HCT116 (cell line): Measurements from ENCODE around the gene NEURL1. TPM values are rescaled to one million over a fixed set of nuclear protein-coding genes. Genes with fewer than 3 reads are reported as not detected.

ENCODE experiments used
- ATAC-seq: fragments of 200-7000 bp; cut with Tn5 transposase; 2 replicates; pipeline ENCODE4 v1.9.1; 2020; ENCODE audit warnings: mild to moderate bottlenecking, moderate library complexity
- BruUV-seq: library from RNA; stranded (reverse); fragments of 400-500 nt; replicated peaks from 2 replicates; lab custom pipeline; 2021; lab: Mats Ljungman, UMichigan
- CTCF ChIA-PET: fragments of 300-600 bp; sonication (Branson Sonifier 250); formaldehyde crosslinking; loops from one replicate; lab custom pipeline; 2021; ENCODE audit warnings: antibody characterized with exemption; lab: Charles Lee
- POLR2A ChIA-PET: fragments of 300-600, 350-600 bp; sonication (Branson Sonifier 250); formaldehyde crosslinking; loops from one replicate; lab custom pipeline; 2021; ENCODE audit warnings: antibody characterized with exemption; lab: Charles Lee
- RAD21 ChIA-PET, 2 experiments: fragments of 300-600 bp; sonication (Branson Sonifier 250); formaldehyde crosslinking; loops; one replicate each; lab custom pipeline; 2023; ENCODE audit warnings: low total read pairs in 2 of 2; ENCODE audit not compliant: uncharacterized antibody in 2 of 2, unreplicated experiment in 2 of 2, low non-redundant PET in 1 of 2; lab: Charles Lee
- DNase-seq: peaks from one replicate; pipeline ENCODE4 v3.0.0-alpha.2; 2010; ENCODE audit warnings: low read depth, low spot score
- H2AFZ ChIP-seq: fragments of 200-600 bp; shearing (Covaris generic), sonication (generic); 2 replicates; pipeline ENCODE4 v1.6.1; 2017; ENCODE audit warnings: low read depth, mixed run types, mixed read lengths, antibody characterized with exemption, low read length; ENCODE audit not compliant: poor library complexity, severe bottlenecking
- H3K27ac ChIP-seq: 2 replicates; pipeline ENCODE4 v1.5.1; 2012; ENCODE audit warnings: low read depth, low read length
- H3K27me3 ChIP-seq: fragments of 200-600 bp; sonication (generic); 2 replicates; pipeline ENCODE4 v1.6.1; 2016; ENCODE audit warnings: mixed run types, low read length, mixed read lengths; ENCODE audit not compliant: insufficient read depth
- H3K36me3 ChIP-seq, 2 experiments: fragments of 200-500 bp in 1 of 2; fragments of 200-600 bp in 1 of 2; sonication (Bioruptor generic) in 1 of 2; sonication (generic) in 1 of 2; 2 replicates each; pipeline versions ENCODE4 v1.5.1 to v1.6.1; 2014 to 2016; ENCODE audit warnings: low read length in 2 of 2, inconsistent platforms in 1 of 2, mixed read lengths in 1 of 2, mixed run types in 1 of 2; ENCODE audit not compliant: insufficient read depth in 2 of 2, control insufficient read depth in 1 of 2
- H3K4me1 ChIP-seq, 2 experiments: fragments of 200-600 bp in 1 of 2; sonication (generic) in 1 of 2; 2 replicates each; pipeline versions ENCODE4 v1.5.1 to v1.6.1; 2012 to 2017; ENCODE audit warnings: low read length in 2 of 2, inconsistent platforms in 1 of 2, mild to moderate bottlenecking in 1 of 2, mixed read lengths in 1 of 2, mixed run types in 1 of 2, moderate library complexity in 1 of 2; ENCODE audit not compliant: insufficient read depth in 2 of 2, control insufficient read depth in 1 of 2
- H3K4me2 ChIP-seq: fragments of 200-600 bp; sonication (generic); 2 replicates; pipeline ENCODE4 v1.6.1; 2017; ENCODE audit warnings: mixed run types, low read length, mixed read lengths
- H3K4me3 ChIP-seq, 2 experiments: fragments of 200-600 bp in 1 of 2; sonication (generic) in 1 of 2; replicated peaks in 1 of 2; 2 replicates each; pipeline ENCODE4 v1.5.1; 2011 to 2016; ENCODE audit warnings: low read length in 2 of 2, control low read depth in 1 of 2, low read depth in 1 of 2, mild to moderate bottlenecking in 1 of 2, mixed read lengths in 1 of 2, mixed run types in 1 of 2
- H3K79me2 ChIP-seq: fragments of 200-600 bp; sonication (generic); 2 replicates; pipeline ENCODE4 v1.6.1; 2017; ENCODE audit warnings: mild to moderate bottlenecking, mixed run types, low read length, moderate library complexity, mixed read lengths; ENCODE audit not compliant: insufficient read depth
- H3K9ac ChIP-seq: fragments of 200-600 bp; sonication (generic); 2 replicates; pipeline ENCODE4 v1.6.1; 2016; ENCODE audit warnings: low read length, mixed read lengths
- H3K9me2 ChIP-seq: fragments of 200-600 bp; sonication (generic), shearing (Covaris generic); 2 replicates; pipeline ENCODE4 v1.6.1; 2017; ENCODE audit warnings: mixed run types, mild to moderate bottlenecking, moderate library complexity; ENCODE audit not compliant: insufficient read depth
- H3K9me3 ChIP-seq, 2 experiments: fragments of 200-500 bp in 1 of 2; fragments of 200-600 bp in 1 of 2; sonication (Bioruptor generic) in 1 of 2; sonication (generic) in 1 of 2; 2 replicates each; pipeline ENCODE4 v1.6.1; 2014 to 2017; ENCODE audit warnings: low read length in 2 of 2, mixed read lengths in 2 of 2, inconsistent platforms in 1 of 2, low read depth in 1 of 2, mild to moderate bottlenecking in 1 of 2, mixed run types in 1 of 2, moderate library complexity in 1 of 2; ENCODE audit not compliant: control insufficient read depth in 1 of 2, insufficient read depth in 1 of 2
- H4K20me1 ChIP-seq: fragments of 200-600 bp; sonication (generic), shearing (Covaris generic); 2 replicates; pipeline ENCODE4 v1.6.1; 2017; ENCODE audit warnings: mixed run types, mild to moderate bottlenecking, moderate library complexity; ENCODE audit not compliant: insufficient read depth
- ATF3 ChIP-seq: IDR thresholded peaks from 2 replicates; pipeline ENCODE4 v1.6.1; 2012
- CBX3 ChIP-seq: IDR thresholded peaks from 2 replicates; pipeline ENCODE4 v1.6.1; 2012; ENCODE audit warnings: low read depth
- CEBPB ChIP-seq: IDR thresholded peaks from 2 replicates; pipeline ENCODE4 v1.6.1; 2012; ENCODE audit warnings: low read depth
- ELF1 ChIP-seq: IDR thresholded peaks from 2 replicates; pipeline ENCODE4 v1.6.1; 2012; ENCODE audit warnings: low read depth, borderline replicate concordance
- EZH2phosphoT487 ChIP-seq: fragments of 200-600 bp; IDR thresholded peaks from 2 replicates; pipeline ENCODE4 v1.6.1; 2018; ENCODE audit warnings: antibody characterized with exemption, borderline replicate concordance
- FOSL1 ChIP-seq: IDR thresholded peaks from 2 replicates; pipeline ENCODE4 v1.6.1; 2012; ENCODE audit warnings: low read depth
- JUND ChIP-seq: IDR thresholded peaks from 2 replicates; pipeline ENCODE4 v1.6.1; 2012
- RAD21 ChIP-seq: IDR thresholded peaks from 2 replicates; pipeline ENCODE4 v1.6.1; 2012; ENCODE audit warnings: low read depth, mild to moderate bottlenecking
- SIN3A ChIP-seq: IDR thresholded peaks from 2 replicates; pipeline ENCODE4 v1.6.1; 2012; ENCODE audit warnings: low read depth
- SRF ChIP-seq: IDR thresholded peaks from 2 replicates; pipeline ENCODE4 v1.6.1; 2012; ENCODE audit warnings: low read depth
- TCF7L2 ChIP-seq: IDR thresholded peaks from 2 replicates; pipeline ENCODE4 v1.7.0; 2011; ENCODE audit warnings: borderline replicate concordance, inconsistent platforms; ENCODE audit not compliant: insufficient read depth, insufficient read length; ENCODE audit errors: extremely low read depth
- YY1 ChIP-seq: IDR thresholded peaks from 2 replicates; pipeline ENCODE4 v1.6.1; 2011; ENCODE audit warnings: low read length, low read depth, moderate library complexity, mild to moderate bottlenecking; ENCODE audit not compliant: insufficient replicate concordance; ENCODE audit errors: extremely low read depth
- ZBTB33 ChIP-seq: IDR thresholded peaks from 2 replicates; pipeline ENCODE4 v1.6.1; 2011; ENCODE audit warnings: mild to moderate bottlenecking, low read length, moderate library complexity; ENCODE audit not compliant: insufficient replicate concordance; ENCODE audit errors: extremely low read depth
- ZFX ChIP-seq: fragments of 450-650 bp; IDR thresholded peaks from 2 replicates; pipeline ENCODE4 v1.6.1; 2017
- intact Hi-C: fragments of 100-400 bp; cut with micrococcal nuclease; formaldehyde crosslinking; loops from 2 replicates; pipeline ENCODE4 v1.10.0; 2022
- total RNA-seq: library from RNA; stranded (reverse); gene quantifications from one replicate; pipeline ENCODE4 v1.2.1, GENCODE V29; 2021; ENCODE audit not compliant: unreplicated experiment
- TF ChIP-seq, protein P1 (sequence below): IDR thresholded peaks from 2 replicates; pipeline ENCODE4 v1.6.1; 2012; ENCODE audit warnings: low read depth
- TF ChIP-seq, protein P2 (sequence below), 3 experiments: fragments of 200-600 bp in 1 of 3; sonication (generic) in 1 of 3; IDR thresholded peaks in 2 of 3; conservative IDR thresholded peaks in 1 of 3; 2 replicates each; pipeline ENCODE4 v1.5.1; 2012 to 2017; ENCODE audit warnings: low read depth in 2 of 3, low read length in 2 of 3, antibody characterized with exemption in 1 of 3, borderline replicate concordance in 1 of 3, control low read depth in 1 of 3, mild to moderate bottlenecking in 1 of 3, mixed read lengths in 1 of 3, mixed run types in 1 of 3, moderate library complexity in 1 of 3; ENCODE audit not compliant: insufficient read depth in 1 of 3

Gene NEURL1
- total RNA-seq, 1 experiment from 2014 or later = 1.4 TPM

DNA sequence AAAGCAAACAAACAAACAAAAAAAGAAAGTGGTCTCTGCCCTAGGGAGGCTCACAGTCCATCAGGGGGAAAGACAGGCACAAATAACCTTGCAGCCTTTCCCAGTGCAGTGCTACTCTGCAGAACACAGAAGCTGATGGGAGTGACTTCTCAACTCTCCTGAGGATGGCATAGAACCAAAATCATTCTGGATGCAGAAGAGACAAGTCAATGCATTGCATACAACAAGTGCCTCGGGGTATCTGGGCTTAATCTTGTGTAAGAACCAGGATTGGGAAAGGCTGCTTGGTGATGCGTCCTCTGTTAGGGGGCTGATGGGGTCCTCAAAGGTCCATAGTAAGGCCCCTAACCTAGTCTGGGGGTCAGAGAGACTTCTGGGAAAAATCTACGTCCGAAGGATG lies 68.9 kb downstream of the NEURL1 start:
- Histone ChIP-seq H3K27me3 (peaks cover 5% of the 10 kb centered on the region; the same call in 1 of the 2 replicates), H3K36me3 (no peaks in the 10 kb centered on the region), H3K9me2 (no peaks in the 10 kb centered on the region), H3K4me2 (no peak overlapping the region), H3K4me1 (peaks cover 0 to 11% of the 10 kb centered on the region in 2 experiments; a peak in 1 of 4 replicates), H4K20me1 (no peaks in the 10 kb centered on the region), H3K9ac (no peak overlapping the region), H3K79me2 (no peaks in the 10 kb centered on the region), H3K9me3 (no peaks in the 10 kb centered on the region), H3K4me3 (no peak overlapping the region), H3K27ac (no peak overlapping the region), H2AFZ (no peak overlapping the region)
- POLR2A ChIA-PET = no interaction called here
- TF ChIP-seq, protein P1, sequence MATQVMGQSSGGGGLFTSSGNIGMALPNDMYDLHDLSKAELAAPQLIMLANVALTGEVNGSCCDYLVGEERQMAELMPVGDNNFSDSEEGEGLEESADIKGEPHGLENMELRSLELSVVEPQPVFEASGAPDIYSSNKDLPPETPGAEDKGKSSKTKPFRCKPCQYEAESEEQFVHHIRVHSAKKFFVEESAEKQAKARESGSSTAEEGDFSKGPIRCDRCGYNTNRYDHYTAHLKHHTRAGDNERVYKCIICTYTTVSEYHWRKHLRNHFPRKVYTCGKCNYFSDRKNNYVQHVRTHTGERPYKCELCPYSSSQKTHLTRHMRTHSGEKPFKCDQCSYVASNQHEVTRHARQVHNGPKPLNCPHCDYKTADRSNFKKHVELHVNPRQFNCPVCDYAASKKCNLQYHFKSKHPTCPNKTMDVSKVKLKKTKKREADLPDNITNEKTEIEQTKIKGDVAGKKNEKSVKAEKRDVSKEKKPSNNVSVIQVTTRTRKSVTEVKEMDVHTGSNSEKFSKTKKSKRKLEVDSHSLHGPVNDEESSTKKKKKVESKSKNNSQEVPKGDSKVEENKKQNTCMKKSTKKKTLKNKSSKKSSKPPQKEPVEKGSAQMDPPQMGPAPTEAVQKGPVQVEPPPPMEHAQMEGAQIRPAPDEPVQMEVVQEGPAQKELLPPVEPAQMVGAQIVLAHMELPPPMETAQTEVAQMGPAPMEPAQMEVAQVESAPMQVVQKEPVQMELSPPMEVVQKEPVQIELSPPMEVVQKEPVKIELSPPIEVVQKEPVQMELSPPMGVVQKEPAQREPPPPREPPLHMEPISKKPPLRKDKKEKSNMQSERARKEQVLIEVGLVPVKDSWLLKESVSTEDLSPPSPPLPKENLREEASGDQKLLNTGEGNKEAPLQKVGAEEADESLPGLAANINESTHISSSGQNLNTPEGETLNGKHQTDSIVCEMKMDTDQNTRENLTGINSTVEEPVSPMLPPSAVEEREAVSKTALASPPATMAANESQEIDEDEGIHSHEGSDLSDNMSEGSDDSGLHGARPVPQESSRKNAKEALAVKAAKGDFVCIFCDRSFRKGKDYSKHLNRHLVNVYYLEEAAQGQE = no peak
- TF ChIP-seq JUND (no peak), YY1 (no peak), SRF (no peak), CBX3 (no peak), ZFX (no peak), ELF1 (no peak), RAD21 (no peak), CEBPB (no peak), SIN3A (no peak), ZBTB33 (no peak), EZH2phosphoT487 (no peak), FOSL1 (no peak), ATF3 (no peak), TCF7L2 (no peak)
- TF ChIP-seq, protein P2, sequence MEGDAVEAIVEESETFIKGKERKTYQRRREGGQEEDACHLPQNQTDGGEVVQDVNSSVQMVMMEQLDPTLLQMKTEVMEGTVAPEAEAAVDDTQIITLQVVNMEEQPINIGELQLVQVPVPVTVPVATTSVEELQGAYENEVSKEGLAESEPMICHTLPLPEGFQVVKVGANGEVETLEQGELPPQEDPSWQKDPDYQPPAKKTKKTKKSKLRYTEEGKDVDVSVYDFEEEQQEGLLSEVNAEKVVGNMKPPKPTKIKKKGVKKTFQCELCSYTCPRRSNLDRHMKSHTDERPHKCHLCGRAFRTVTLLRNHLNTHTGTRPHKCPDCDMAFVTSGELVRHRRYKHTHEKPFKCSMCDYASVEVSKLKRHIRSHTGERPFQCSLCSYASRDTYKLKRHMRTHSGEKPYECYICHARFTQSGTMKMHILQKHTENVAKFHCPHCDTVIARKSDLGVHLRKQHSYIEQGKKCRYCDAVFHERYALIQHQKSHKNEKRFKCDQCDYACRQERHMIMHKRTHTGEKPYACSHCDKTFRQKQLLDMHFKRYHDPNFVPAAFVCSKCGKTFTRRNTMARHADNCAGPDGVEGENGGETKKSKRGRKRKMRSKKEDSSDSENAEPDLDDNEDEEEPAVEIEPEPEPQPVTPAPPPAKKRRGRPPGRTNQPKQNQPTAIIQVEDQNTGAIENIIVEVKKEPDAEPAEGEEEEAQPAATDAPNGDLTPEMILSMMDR (IDR thresholded peaks at IDR 0.05 in 2 of 3, conservative IDR thresholded peaks at IDR 0.05 in 1 of 3; ENCODE audit: borderline replicate concordance in 1 of 3, insufficient read depth in 1 of 3, low read depth in 2 of 3, low read length in 2 of 3) = no peak
- RAD21 ChIA-PET = no interaction called here
- DNase-seq (no peak), ATAC-seq (no peak)
- no TSS peak for BruUV-seq
- intact Hi-C loops = no loop called here
- CTCF ChIA-PET = no interaction called here
